Liver (tissue), 5 donors: ENCODE results near the gene PLB1. TPM values are rescaled to one million over a fixed set of nuclear protein-coding genes. Genes with fewer than 3 reads are reported as not detected.

ENCODE experiments used
- polyA plus RNA-seq, 2 donors: library from polyadenylated mRNA; stranded (reverse) in 1 of 2; unstranded in 1 of 2; fragments of 200-250 nt in 1 of 2; fragments of >200 nt in 1 of 2; fragmentation: Nextera tagmentation in 1 of 2; extraction: Ambion mirVana in 1 of 2; gene quantifications; one replicate each; pipeline versions ENCODE4 v1.2.1 to v1.2.3, GENCODE V29; 2013 to 2015
- small RNA-seq: library from RNA; depleted of rRNA; stranded (forward); fragments of <200 nt; gene quantifications from one replicate; pipeline ENCODE3, GENCODE V24; 2014
- total RNA-seq, 2 donors: library from RNA; depleted of rRNA; stranded (reverse); fragments of >200 nt; gene quantifications; one replicate each; pipeline ENCODE4 v1.2.3, GENCODE V29; 2014
- donor health status: healthy.
- donor health status: healthy.
- donor health status: healthy.

PLB1 gene
- total and polyA plus RNA-seq, 4 donors: 0.58 to 4.5 (median 1.6) TPM

Small RNAs within 50 kb of the gene (small RNA-seq; reads per million reads assigned to genes)
- gene RNA5SP89 (not detected), gene SNRPGP7 (not detected)

Other genes starting within 250 kb of the PLB1 start
- gene FOSL2, start 103.2 kb upstream of the PLB1 start, total RNA-seq: 10 to 100 TPM in 1 of 2 donors, 1 to 10 TPM in 1; 2.0 to 10.7 TPM
- gene FOSL2, start 103.2 kb upstream of the PLB1 start, polyA plus RNA-seq: 1 to 10 TPM; 1.9 to 3.1 TPM